ENCODE results near the gene SPINK8. TPM values are rescaled to one million over a fixed set of nuclear protein-coding genes. Genes with fewer than 3 reads are reported as not detected.

Gene SPINK8
- total RNA-seq, 1 experiment from 2014 or later = not detected

GRCh38 chr3:48372377-48372770 is 38.9 kb upstream of the SPINK8 start:
- Histone ChIP-seq H2BK20ac (ENCODE audit: low read depth, low read length, poor library complexity, severe bottlenecking) (no peak overlapping the region), H2BK5ac (ENCODE audit: insufficient read length, low read length) (no peak overlapping the region), H3K27me3 (ENCODE audit: insufficient read depth, low read length) (no peaks in the 10 kb centered on the region), H3K27ac (ENCODE audit: insufficient read length, low read depth, low read length) (no peak overlapping the region), H3K79me1 (ENCODE audit: insufficient read depth, low read depth, low read length, poor library complexity, severe bottlenecking) (no peaks in the 10 kb centered on the region), H2AK5ac (ENCODE audit: insufficient read length, low read length) (no peak overlapping the region), H2BK120ac (ENCODE audit: low read depth, low read length, poor library complexity, severe bottlenecking) (no peak overlapping the region), H3T11ph (ENCODE audit: low read length) (no peak overlapping the region), H2BK12ac (ENCODE audit: insufficient read length, low read depth, low read length) (no peak overlapping the region), H4K91ac (ENCODE audit: insufficient read length, low read depth, low read length) (no peak overlapping the region), H3K4me2 (ENCODE audit: insufficient read depth, insufficient read length, low read length) (no peak overlapping the region), H3K23ac (ENCODE audit: insufficient read length, low read depth, low read length) (no peak overlapping the region), H3K23me2 (ENCODE audit: insufficient read length, low read depth, low read length, poor library complexity, severe bottlenecking) (no peaks in the 10 kb centered on the region), H3K18ac (ENCODE audit: insufficient read length, low read depth, low read length) (no peak overlapping the region), H4K8ac (replicated peaks; ENCODE audit: insufficient read length, low read depth, low read length) (no peak overlapping the region), H3K9me3 (ENCODE audit: control insufficient read depth, low read depth, low read length) (no peaks in the 10 kb centered on the region), H3K56ac (ENCODE audit: insufficient read length, low read depth, low read length) (no peak overlapping the region), H2BK15ac (ENCODE audit: low read depth, low read length) (no peak overlapping the region), H3K4me1 (ENCODE audit: insufficient read depth, low read length) (no peaks in the 10 kb centered on the region), H2AFZ (ENCODE audit: low read length) (no peak overlapping the region), H4K5ac (ENCODE audit: insufficient read length, low read depth, low read length) (no peak overlapping the region), H3K14ac (ENCODE audit: insufficient read depth, low read length) (no peak overlapping the region), H4K20me1 (ENCODE audit: control insufficient read depth, insufficient read depth, insufficient read length) (no peaks in the 10 kb centered on the region), H3K4ac (ENCODE audit: low read depth, low read length) (no peak overlapping the region), H3K9ac (ENCODE audit: extremely low read depth, insufficient read length, low read length) (no peak overlapping the region), H3K79me2 (ENCODE audit: insufficient read depth, low read length) (no peaks in the 10 kb centered on the region)
- Mint-ChIP-seq H3K4me1 (peaks cover 18 to 25% of the 10 kb centered on the region in 2 experiments), H3K4me3 (no peak overlapping the region), H3K36me3 (ENCODE audit: insufficient read depth in 1 of 3, low read depth in 3 of 3) (no peaks in the 10 kb centered on the region), H3K27me3 (ENCODE audit: low read depth) (no peaks in the 10 kb centered on the region; the same call in 1 of the 2 replicates), H3K27ac (no peak overlapping the region), H3K9me3 (no peaks in the 10 kb centered on the region)
- TF ChIP-seq CTCF (conservative IDR thresholded peaks at IDR 0.05) = no peak
- no CpG with 5 or more reads among the region's 7 CpGs for WGBS (ENCODE audit: extremely low coverage, insufficient read length, low lambda C conversion rate)
- DNase-seq = no peak
